IMR-90 (cell line): Measurements from ENCODE around the gene CNTN4. TPM values are rescaled to one million over a fixed set of nuclear protein-coding genes. Genes with fewer than 3 reads are reported as not detected.

Source experiments
- ATAC-seq: fragments of 200-7000 bp; cut with Tn5 transposase; 2 replicates; pipeline ENCODE4 v1.9.1; 2020; ENCODE audit warnings: low read depth, mild to moderate bottlenecking, moderate library complexity
- BruUV-seq: library from RNA; stranded (reverse); fragments of 400-500 nt; replicated peaks from 2 replicates; lab custom pipeline; 2021; lab: Mats Ljungman, UMichigan
- CTCF ChIA-PET: fragments of 300-600 bp; formaldehyde crosslinking; extraction: SDS; loops from one replicate; lab custom pipeline; 2021; ENCODE audit warnings: antibody characterized with exemption; lab: Yijun Ruan, JAX
- POLR2A ChIA-PET: fragments of 300-600 bp; sonication (Branson Sonifier 250); formaldehyde crosslinking; loops from one replicate; lab custom pipeline; 2022; ENCODE audit warnings: antibody characterized with exemption; ENCODE audit not compliant: unreplicated experiment; lab: Charles Lee
- DNase-seq: peaks from one replicate; pipeline ENCODE4 v3.0.0; 2013
- H2AFZ ChIP-seq: replicated peaks from 2 replicates; pipeline ENCODE3; 2013; ENCODE audit warnings: low read length, mild to moderate bottlenecking; ENCODE audit not compliant: poor library complexity
- H2AK5ac ChIP-seq: 2 replicates; pipeline ENCODE4 v1.6.1; 2013; ENCODE audit warnings: low read depth, low read length, inconsistent platforms
- H2AK9ac ChIP-seq: replicated peaks from 2 replicates; pipeline ENCODE3; 2013; ENCODE audit warnings: mild to moderate bottlenecking, low read depth, low read length, moderate library complexity; ENCODE audit not compliant: poor library complexity
- H2BK120ac ChIP-seq: 2 replicates; pipeline ENCODE4 v1.6.1; 2013; ENCODE audit warnings: low read depth, low read length, inconsistent platforms
- H2BK15ac ChIP-seq: 3 replicates; pipeline ENCODE4 v1.6.1; 2013; ENCODE audit warnings: low read depth, low read length, inconsistent platforms
- H2BK20ac ChIP-seq: 2 replicates; pipeline ENCODE4 v1.6.1; 2013; ENCODE audit warnings: low read depth, mild to moderate bottlenecking, inconsistent platforms, low read length, moderate library complexity
- H2BK5ac ChIP-seq: 2 replicates; pipeline ENCODE4 v1.6.1; 2013; ENCODE audit warnings: mild to moderate bottlenecking, low read depth, low read length, inconsistent platforms; ENCODE audit not compliant: poor library complexity, severe bottlenecking
- H3K14ac ChIP-seq: replicated peaks from 2 replicates; pipeline ENCODE4 v1.6.1; 2013; ENCODE audit warnings: low read depth, low read length, inconsistent platforms
- H3K18ac ChIP-seq: 2 replicates; pipeline ENCODE4 v1.6.1; 2013; ENCODE audit warnings: low read depth, low read length, control low read depth
- H3K23ac ChIP-seq: 2 replicates; pipeline ENCODE4 v1.6.1; 2013; ENCODE audit warnings: low read depth, low read length, inconsistent platforms
- H3K27ac ChIP-seq: 2 replicates; pipeline ENCODE4 v1.5.1; 2013; ENCODE audit warnings: mild to moderate bottlenecking, control low read depth, low read length; ENCODE audit not compliant: insufficient read depth
- H3K27me3 ChIP-seq: 2 replicates; pipeline ENCODE4 v1.6.1; 2013; ENCODE audit warnings: low read length; ENCODE audit not compliant: control insufficient read depth, insufficient read depth
- H3K36me3 ChIP-seq: 2 replicates; pipeline ENCODE4 v1.6.1; 2013; ENCODE audit warnings: low read length, mixed read lengths; ENCODE audit not compliant: control insufficient read depth, insufficient read depth
- H3K4ac ChIP-seq: 2 replicates; pipeline ENCODE4 v1.6.1; 2013; ENCODE audit warnings: low read depth, low read length, inconsistent platforms
- H3K4me1 ChIP-seq: 2 replicates; pipeline ENCODE4 v1.6.1; 2013; ENCODE audit warnings: low read length, mixed read lengths; ENCODE audit not compliant: control insufficient read depth, insufficient read depth
- H3K4me2 ChIP-seq: 2 replicates; pipeline ENCODE4 v1.6.1; 2013; ENCODE audit warnings: low read depth, mild to moderate bottlenecking, control low read depth, low read length, moderate library complexity
- H3K4me3 ChIP-seq: 2 replicates; pipeline ENCODE4 v1.5.1; 2013; ENCODE audit warnings: low read depth, mild to moderate bottlenecking, control low read depth, low read length, moderate library complexity; ENCODE audit not compliant: insufficient read depth
- H3K56ac ChIP-seq: 2 replicates; pipeline ENCODE4 v1.6.1; 2013; ENCODE audit warnings: low read length, inconsistent platforms; ENCODE audit not compliant: insufficient read depth; ENCODE audit errors: extremely low read depth
- H3K79me1 ChIP-seq, 2 experiments: 2 replicates each; pipeline ENCODE4 v1.6.1; 2013; ENCODE audit warnings: low read length in 2 of 2, inconsistent platforms in 1 of 2, low read depth in 1 of 2
- H3K9ac ChIP-seq: 2 replicates; pipeline ENCODE4 v1.6.1; 2013; ENCODE audit warnings: low read depth, low read length, control low read depth
- H3K9me1 ChIP-seq: 2 replicates; pipeline ENCODE4 v1.6.1; 2013; ENCODE audit warnings: low read length, inconsistent platforms; ENCODE audit not compliant: insufficient read depth
- H3K9me3 ChIP-seq: 2 replicates; pipeline ENCODE4 v1.6.1; 2013; ENCODE audit warnings: low read length; ENCODE audit not compliant: control insufficient read depth, insufficient read depth
- H4K20me1 ChIP-seq: 2 replicates; pipeline ENCODE4 v1.6.1; 2013; ENCODE audit warnings: low read length, inconsistent platforms; ENCODE audit not compliant: insufficient read depth
- H4K5ac ChIP-seq: 2 replicates; pipeline ENCODE4 v1.6.1; 2013; ENCODE audit warnings: mild to moderate bottlenecking, low read depth, low read length, control low read depth
- H4K8ac ChIP-seq, 2 experiments: 2 replicates each; pipeline ENCODE4 v1.6.1; 2013; ENCODE audit warnings: low read depth in 2 of 2, low read length in 2 of 2, control low read depth in 1 of 2, inconsistent platforms in 1 of 2
- H4K91ac ChIP-seq: 2 replicates; pipeline ENCODE4 v1.6.1; 2013; ENCODE audit warnings: low read depth, low read length, inconsistent platforms; ENCODE audit not compliant: insufficient read depth
- BHLHE40 ChIP-seq: fragments of 150-350 bp; IDR thresholded peaks from 2 replicates; pipeline ENCODE4 v1.6.1; 2016; ENCODE audit warnings: mild to moderate bottlenecking, low read depth, low read length
- FOS ChIP-seq: fragments of 150-350 bp; IDR thresholded peaks from 2 replicates; pipeline ENCODE4 v1.6.1; 2016; ENCODE audit warnings: low read depth, low read length
- MAFK ChIP-seq: IDR thresholded peaks from 2 replicates; pipeline ENCODE4 v1.6.1; 2012; ENCODE audit warnings: low read depth, low read length, improper control_type of control experiment
- NFE2L2 ChIP-seq: fragments of 150-350 bp; IDR thresholded peaks from 2 replicates; pipeline ENCODE4 v1.6.1; 2016; ENCODE audit warnings: low read depth, mild to moderate bottlenecking, low read length
- POLR2A ChIP-seq: IDR thresholded peaks from 2 replicates; pipeline ENCODE4 v1.6.1; 2012; ENCODE audit warnings: mild to moderate bottlenecking, low read depth, low read length
- RAD21 ChIP-seq: IDR thresholded peaks from 2 replicates; pipeline ENCODE4 v1.6.1; 2012; ENCODE audit warnings: low read length, improper control_type of control experiment
- SMC3 ChIP-seq: fragments of 150-350 bp; IDR thresholded peaks from 2 replicates; pipeline ENCODE4 v1.6.1; 2016; ENCODE audit warnings: low read depth, mild to moderate bottlenecking, antibody characterized with exemption, low read length, moderate library complexity
- WGBS, 2 experiments: methylation state at CpG; one replicate each; pipeline versions ENCODE4 v1.1.5 to v1.1.7; 2013; ENCODE audit warnings: missing lambda C conversion rate in 2 of 2; ENCODE audit not compliant: insufficient read length in 1 of 2; ENCODE audit errors: extremely low coverage in 2 of 2; 5-methylcytosine and 5-hydroxymethylcytosine counted together
- dilution Hi-C: fragments of 300-500 bp; cut with HindIII; formaldehyde crosslinking; loops from one replicate; pipeline ENCODE4 v1.14.3; 2018; ENCODE audit warnings: low sequenced_read_pairs; ENCODE audit not compliant: unreplicated experiment
- in situ Hi-C: fragments of 300-500 bp; cut with MboI; formaldehyde crosslinking; loops from 3 replicates; pipeline ENCODE4 v1.14.3; 2019; ENCODE audit warnings: low sequenced_read_pairs, inconsistent platforms, mixed read lengths
- intact Hi-C: fragments of 100-400 bp; cut with micrococcal nuclease; formaldehyde crosslinking; loops from 2 replicates; pipeline ENCODE4 v1.10.0; 2022
- polyA plus RNA-seq, 3 experiments: library from polyadenylated mRNA; depleted of rRNA; stranded (reverse); fragments of >200 nt; gene quantifications; 2 replicates each; pipeline ENCODE4 v1.2.3, GENCODE V29; 2012; ENCODE audit warnings: low replicate concordance in 1 of 3
- total RNA-seq: library from RNA; depleted of rRNA; stranded (reverse); fragments of >200 nt; gene quantifications from 2 replicates; pipeline ENCODE4 v1.2.3, GENCODE V29; 2012
- TF ChIP-seq, protein P1 (sequence below): conservative IDR thresholded peaks from 2 replicates; pipeline ENCODE4 v1.5.1; 2012; ENCODE audit warnings: mild to moderate bottlenecking, low read depth, low read length, improper control_type of control experiment
- TF ChIP-seq, protein P2 (sequence below): fragments of 150-350 bp; IDR thresholded peaks from 2 replicates; pipeline ENCODE4 v1.6.1; 2016; ENCODE audit warnings: low read depth, mild to moderate bottlenecking, low read length, moderate library complexity, borderline replicate concordance

The CNTN4 gene
- total and polyA plus RNA-seq, 2 of the 4 experiments (the other 2 are of a cell fraction) = under 0.01 TPM; not detected in 1

DNA sequence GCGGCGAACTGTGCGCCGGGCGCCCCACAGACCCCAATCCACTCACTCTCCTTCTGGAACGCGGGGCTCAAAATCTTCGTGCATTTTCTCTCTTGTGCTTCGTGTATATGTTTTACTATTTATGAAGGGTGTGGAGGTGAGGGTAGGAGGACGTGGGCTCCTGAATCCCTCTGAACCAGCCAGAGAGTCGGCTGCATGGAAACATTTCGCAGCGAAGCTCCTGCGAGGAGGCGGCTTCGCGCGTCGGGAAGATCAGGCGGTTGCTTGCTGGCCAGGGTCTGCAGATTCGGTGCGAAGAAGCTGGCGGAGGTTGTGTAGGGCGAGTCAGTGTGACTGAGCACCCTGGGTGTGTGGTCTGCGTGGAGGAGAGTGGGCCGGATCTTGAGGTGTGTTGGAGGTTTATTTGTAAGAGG is 1.1 kb downstream of the CNTN4 start:
- no peaks in the 10 kb centered on the region for H3K79me1 ChIP-seq
- no peak overlapping the region for H4K5ac ChIP-seq
- ChIA-PET POLR2A (no interaction called here), CTCF (no interaction called here)
- H3K23ac ChIP-seq = no peak overlapping the region
- H4K91ac ChIP-seq = no peak overlapping the region
- H2BK20ac ChIP-seq = no peak overlapping the region
- no peaks in the 10 kb centered on the region for H3K9me1 ChIP-seq
- H3K4me3 ChIP-seq = no peak overlapping the region
- H3K4me1 ChIP-seq = no peaks in the 10 kb centered on the region
- DNase-seq = no peak
- no peak overlapping the region for H4K8ac ChIP-seq
- dilution Hi-C loops = no loop called here
- 8% methylated on average over 4 of the region's 26 CpGs; no CpG with 5 or more reads in 1 of the 2 experiments for WGBS, 2 experiments
- no peaks in the 10 kb centered on the region; the same call in 1 of the 2 replicates for H3K27me3 ChIP-seq
- no peak overlapping the region for H3K4ac ChIP-seq
- no peak overlapping the region for H2AFZ ChIP-seq
- H3K18ac ChIP-seq = no peak overlapping the region
- no peak overlapping the region for H3K9ac ChIP-seq
- TF ChIP-seq FOS = no peak
- TF ChIP-seq RAD21 = no peak
- TF ChIP-seq, protein P1, sequence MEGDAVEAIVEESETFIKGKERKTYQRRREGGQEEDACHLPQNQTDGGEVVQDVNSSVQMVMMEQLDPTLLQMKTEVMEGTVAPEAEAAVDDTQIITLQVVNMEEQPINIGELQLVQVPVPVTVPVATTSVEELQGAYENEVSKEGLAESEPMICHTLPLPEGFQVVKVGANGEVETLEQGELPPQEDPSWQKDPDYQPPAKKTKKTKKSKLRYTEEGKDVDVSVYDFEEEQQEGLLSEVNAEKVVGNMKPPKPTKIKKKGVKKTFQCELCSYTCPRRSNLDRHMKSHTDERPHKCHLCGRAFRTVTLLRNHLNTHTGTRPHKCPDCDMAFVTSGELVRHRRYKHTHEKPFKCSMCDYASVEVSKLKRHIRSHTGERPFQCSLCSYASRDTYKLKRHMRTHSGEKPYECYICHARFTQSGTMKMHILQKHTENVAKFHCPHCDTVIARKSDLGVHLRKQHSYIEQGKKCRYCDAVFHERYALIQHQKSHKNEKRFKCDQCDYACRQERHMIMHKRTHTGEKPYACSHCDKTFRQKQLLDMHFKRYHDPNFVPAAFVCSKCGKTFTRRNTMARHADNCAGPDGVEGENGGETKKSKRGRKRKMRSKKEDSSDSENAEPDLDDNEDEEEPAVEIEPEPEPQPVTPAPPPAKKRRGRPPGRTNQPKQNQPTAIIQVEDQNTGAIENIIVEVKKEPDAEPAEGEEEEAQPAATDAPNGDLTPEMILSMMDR = no peak
- no peak for TF ChIP-seq BHLHE40
- TF ChIP-seq, protein P2, sequence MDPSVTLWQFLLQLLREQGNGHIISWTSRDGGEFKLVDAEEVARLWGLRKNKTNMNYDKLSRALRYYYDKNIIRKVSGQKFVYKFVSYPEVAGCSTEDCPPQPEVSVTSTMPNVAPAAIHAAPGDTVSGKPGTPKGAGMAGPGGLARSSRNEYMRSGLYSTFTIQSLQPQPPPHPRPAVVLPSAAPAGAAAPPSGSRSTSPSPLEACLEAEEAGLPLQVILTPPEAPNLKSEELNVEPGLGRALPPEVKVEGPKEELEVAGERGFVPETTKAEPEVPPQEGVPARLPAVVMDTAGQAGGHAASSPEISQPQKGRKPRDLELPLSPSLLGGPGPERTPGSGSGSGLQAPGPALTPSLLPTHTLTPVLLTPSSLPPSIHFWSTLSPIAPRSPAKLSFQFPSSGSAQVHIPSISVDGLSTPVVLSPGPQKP = no peak
- no peak for TF ChIP-seq SMC3
- no peak for TF ChIP-seq POLR2A
- TF ChIP-seq NFE2L2 = no peak
- no peak for TF ChIP-seq MAFK
- H2BK120ac ChIP-seq = no peak overlapping the region
- no peak overlapping the region for H3K4me2 ChIP-seq
- H4K20me1 ChIP-seq = no peaks in the 10 kb centered on the region
- no peak overlapping the region for H3K27ac ChIP-seq
- no peak overlapping the region for H2BK15ac ChIP-seq
- H3K56ac ChIP-seq = no peak overlapping the region
- ATAC-seq = no peak
- H2AK5ac ChIP-seq = no peak overlapping the region
- peaks cover 7% of the 10 kb centered on the region; the same call in 1 of the 2 replicates for H3K9me3 ChIP-seq
- no TSS peak for BruUV-seq
- H2AK9ac ChIP-seq = no peak overlapping the region
- intact Hi-C loops = no loop called here
- H2BK5ac ChIP-seq = no peak overlapping the region
- no peaks in the 10 kb centered on the region for H3K36me3 ChIP-seq
- in situ Hi-C loops = no loop called here
- no peak overlapping the region for H3K14ac ChIP-seq
